Measurements from ENCODE around the gene GET4. TPM values are rescaled to one million over a fixed set of nuclear protein-coding genes. Genes with fewer than 3 reads are reported as not detected.
A peak's percentile ranks its signal among the peaks of the same experiment; 100 is the strongest.

Gene GET4
- total RNA-seq, 1 experiment from 2014 or later = 90.9 TPM

- Histone ChIP-seq H3K9me3 (ENCODE audit: control insufficient read depth, insufficient read depth, low read depth, low read length) (no peaks in the 10 kb centered on the region), H3K27ac (ENCODE audit: low read length) (no peak overlapping the region), H3K36me3 (ENCODE audit: control insufficient read depth, insufficient read depth, low read length) (no peaks in the 10 kb centered on the region), H3K27me3 (ENCODE audit: control insufficient read depth, insufficient read depth, low read length) (no peaks in the 10 kb centered on the region), H3K4me1 (ENCODE audit: control insufficient read depth, insufficient read depth, low read length) (peaks cover 21% of the 10 kb centered on the region), H3K4me3 (ENCODE audit: low read depth in 2 of 2, low read length in 2 of 2) (no peak overlapping the region)
- no TSS peak for BruUV-seq (replicated peaks)
- no peak for DNase-seq (ENCODE audit: low read depth, low spot score)
- in situ Hi-C loops (cut with HindIII; ENCODE audit: low pct_unique_long_range_greater_than_20kb, low sequenced_read_pairs) (no loop called here), intact Hi-C loops (cut with micrococcal nuclease; ENCODE audit: unreplicated experiment) (no loop called here)
- TF ChIP-seq TCF7L2 (IDR thresholded peaks at IDR 0.05; ENCODE audit: low read depth, low read length) = peak; percentile 57; the same call in 1 of the 2 replicates
- TF ChIP-seq POLR2AphosphoS5 (IDR thresholded peaks at IDR 0.05; ENCODE audit: low read depth, low read length) = no peak
- POLR2A ChIA-PET = no interaction called here
- CTCF ChIA-PET = no interaction called here
- no peak for ATAC-seq
Observed at GRCh38 chr7:920351-921070, 44.2 kb downstream of the GET4 start.

GRCh38 chr7:921071-921461 is 44.7 kb downstream of the GET4 start:
- BruUV-seq (replicated peaks) = no TSS peak
- H3K27ac ChIP-seq (ENCODE audit: low read length) = no peak overlapping the region
- no peak for TF ChIP-seq POLR2AphosphoS5 (IDR thresholded peaks at IDR 0.05; ENCODE audit: low read depth, low read length)
- no peak for TF ChIP-seq REST (IDR thresholded peaks at IDR 0.05; ENCODE audit: insufficient read depth in 1 of 2, low read depth in 2 of 2, low read length in 1 of 2)
- no peak; the same call in 1 of the 2 replicates for TF ChIP-seq TCF7L2 (IDR thresholded peaks at IDR 0.05; ENCODE audit: low read depth, low read length)
- no peak for TF ChIP-seq CTCF (IDR thresholded peaks at IDR 0.05)
- no peak for TF ChIP-seq SIN3A (IDR thresholded peaks at IDR 0.05; ENCODE audit: borderline replicate concordance, insufficient read depth, low read depth, low read length)
- no peaks in the 10 kb centered on the region for H3K27me3 ChIP-seq (ENCODE audit: control insufficient read depth, insufficient read depth, low read length)
- ATAC-seq = no peak
- intact Hi-C loops (cut with micrococcal nuclease; ENCODE audit: unreplicated experiment) = no loop called here
- no peak for DNase-seq (ENCODE audit: low read depth, low spot score)
- in situ Hi-C loops (cut with HindIII; ENCODE audit: low pct_unique_long_range_greater_than_20kb, low sequenced_read_pairs) = no loop called here
- no peaks in the 10 kb centered on the region for H3K36me3 ChIP-seq (ENCODE audit: control insufficient read depth, insufficient read depth, low read length)
- ChIA-PET CTCF (no interaction called here), POLR2A (no interaction called here)
- peaks cover 21% of the 10 kb centered on the region for H3K4me1 ChIP-seq (ENCODE audit: control insufficient read depth, insufficient read depth, low read length)
- H3K4me3 ChIP-seq (ENCODE audit: low read depth in 2 of 2, low read length in 2 of 2) = no peak overlapping the region
- H3K9me3 ChIP-seq (ENCODE audit: control insufficient read depth, insufficient read depth, low read depth, low read length) = no peaks in the 10 kb centered on the region

GRCh38 chr7:921581-922333 is 45.4 kb downstream of the GET4 start:
- BruUV-seq (replicated peaks) = no TSS peak
- Histone ChIP-seq H3K4me3 (ENCODE audit: low read depth in 2 of 2, low read length in 2 of 2) (no peak overlapping the region), H3K36me3 (ENCODE audit: control insufficient read depth, insufficient read depth, low read length) (no peaks in the 10 kb centered on the region), H3K27me3 (ENCODE audit: control insufficient read depth, insufficient read depth, low read length) (no peaks in the 10 kb centered on the region), H3K4me1 (ENCODE audit: control insufficient read depth, insufficient read depth, low read length) (peaks cover 19% of the 10 kb centered on the region), H3K27ac (ENCODE audit: low read length) (no peak overlapping the region), H3K9me3 (ENCODE audit: control insufficient read depth, insufficient read depth, low read depth, low read length) (no peaks in the 10 kb centered on the region)
- TF ChIP-seq REST (IDR thresholded peaks at IDR 0.05; ENCODE audit: insufficient read depth in 1 of 2, low read depth in 2 of 2, low read length in 1 of 2) (no peak), SIN3A (IDR thresholded peaks at IDR 0.05; ENCODE audit: borderline replicate concordance, insufficient read depth, low read depth, low read length) (no peak), POLR2AphosphoS5 (IDR thresholded peaks at IDR 0.05; ENCODE audit: low read depth, low read length) (no peak), TCF7L2 (IDR thresholded peaks at IDR 0.05; ENCODE audit: low read depth, low read length) (no peak), CTCF (IDR thresholded peaks at IDR 0.05) (no peak)
- ChIA-PET CTCF (no interaction called here), POLR2A (no interaction called here)
- no peak for ATAC-seq
- in situ Hi-C loops (cut with HindIII; ENCODE audit: low pct_unique_long_range_greater_than_20kb, low sequenced_read_pairs) = no loop called here
- DNase-seq (ENCODE audit: low read depth, low spot score) = no peak
- intact Hi-C loops (cut with micrococcal nuclease; ENCODE audit: unreplicated experiment) = no loop called here

Data from Panc1 (cell line).